ENCODE data around the gene IRX6.

The IRX6 gene

GRCh38 chr16:55367866-55368603 lies 44.0 kb downstream of the IRX6 start:
- Mint-ChIP-seq H3K36me3 (ENCODE audit: low read depth) (no peaks in the 10 kb centered on the region), H3K9me3 (no peaks in the 10 kb centered on the region), H3K4me3 (no peak overlapping the region), H3K27ac (no peak overlapping the region), H3K27me3 (peaks cover 50% of the 10 kb centered on the region), H3K4me1 (no peaks in the 10 kb centered on the region)
- ATAC-seq (no peak), DNase-seq (no peak)

GRCh38 chr16:55369151-55369550 lies 45.1 kb downstream of the IRX6 start:
- peaks cover 54% of the 10 kb centered on the region for H3K27me3 Mint-ChIP-seq

GRCh38 chr16:55370762-55371482 lies 46.9 kb downstream of the IRX6 start:
- DNase-seq (no peak), ATAC-seq (no peak)
- Mint-ChIP-seq H3K27me3 (peaks cover 47% of the 10 kb centered on the region), H3K9me3 (no peaks in the 10 kb centered on the region), H3K36me3 (ENCODE audit: low read depth) (no peaks in the 10 kb centered on the region), H3K27ac (no peak overlapping the region), H3K4me1 (no peaks in the 10 kb centered on the region), H3K4me3 (no peak overlapping the region)

More at GRCh38 chr16:55369151-55369550, 45.1 kb downstream of the IRX6 start:
- no peaks in the 10 kb centered on the region for H3K36me3 Mint-ChIP-seq (ENCODE audit: low read depth)
- H3K27ac Mint-ChIP-seq: no peak overlapping the region
- no peak overlapping the region for H3K4me3 Mint-ChIP-seq
- ATAC-seq (no peak), DNase-seq (no peak)
- H3K4me1 Mint-ChIP-seq: no peaks in the 10 kb centered on the region
- no peaks in the 10 kb centered on the region for H3K9me3 Mint-ChIP-seq

DNA sequence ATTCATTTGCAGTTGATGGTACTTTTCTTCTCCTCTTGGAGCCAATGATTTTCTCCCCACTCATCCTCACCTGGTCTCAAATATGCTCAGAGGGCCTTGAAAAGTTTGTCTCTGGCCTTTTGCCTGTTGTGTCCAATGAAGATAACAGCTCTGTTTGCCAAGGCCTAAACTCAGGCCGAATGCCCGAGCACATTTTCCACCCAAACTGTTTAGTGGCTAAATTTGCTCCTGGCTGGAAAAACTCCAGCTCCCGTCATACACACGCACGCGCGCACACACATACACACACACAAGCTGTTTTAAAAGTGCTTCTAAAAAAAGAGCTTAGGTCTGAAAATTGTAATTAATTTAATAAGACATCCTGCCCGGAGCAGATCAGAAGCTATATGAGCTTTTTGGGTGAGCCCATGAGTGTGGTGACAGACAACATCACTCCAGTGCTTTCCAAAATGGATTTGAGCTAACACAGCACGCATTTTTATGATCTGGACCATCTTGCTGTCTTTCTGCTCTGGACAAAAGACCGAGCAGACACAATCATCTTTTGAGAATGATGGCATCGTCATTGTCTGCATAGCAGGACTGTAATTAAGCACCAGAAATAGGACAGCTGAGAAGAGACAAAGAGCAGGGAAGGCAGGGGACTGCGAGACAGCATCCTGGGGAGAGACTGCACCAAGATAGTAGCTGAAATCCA lies 48.9 kb downstream of the IRX6 start:
- H3K4me1 Mint-ChIP-seq: no peaks in the 10 kb centered on the region
- no peak for ATAC-seq
- no peak overlapping the region for H3K4me3 Mint-ChIP-seq

GRCh38 chr16:55373489-55373832 lies 49.5 kb downstream of the IRX6 start:
- Mint-ChIP-seq H3K27ac (no peak overlapping the region), H3K9me3 (no peaks in the 10 kb centered on the region), H3K4me3 (no peak overlapping the region), H3K36me3 (ENCODE audit: low read depth) (no peaks in the 10 kb centered on the region), H3K27me3 (peaks cover 42% of the 10 kb centered on the region), H3K4me1 (no peaks in the 10 kb centered on the region)
- DNase-seq (no peak), ATAC-seq (no peak)

More for the DNA sequence above, 48.9 kb downstream of the IRX6 start:
- Mint-ChIP-seq H3K9me3 (no peaks in the 10 kb centered on the region), H3K27ac (no peak overlapping the region), H3K27me3 (peaks cover 46% of the 10 kb centered on the region), H3K36me3 (ENCODE audit: low read depth) (no peaks in the 10 kb centered on the region)
- DNase-seq: no peak

GRCh38 chr16:55376045-55376444 lies 52.0 kb downstream of the IRX6 start:
- no peak for DNase-seq
- H3K27ac Mint-ChIP-seq: no peak overlapping the region

DNA sequence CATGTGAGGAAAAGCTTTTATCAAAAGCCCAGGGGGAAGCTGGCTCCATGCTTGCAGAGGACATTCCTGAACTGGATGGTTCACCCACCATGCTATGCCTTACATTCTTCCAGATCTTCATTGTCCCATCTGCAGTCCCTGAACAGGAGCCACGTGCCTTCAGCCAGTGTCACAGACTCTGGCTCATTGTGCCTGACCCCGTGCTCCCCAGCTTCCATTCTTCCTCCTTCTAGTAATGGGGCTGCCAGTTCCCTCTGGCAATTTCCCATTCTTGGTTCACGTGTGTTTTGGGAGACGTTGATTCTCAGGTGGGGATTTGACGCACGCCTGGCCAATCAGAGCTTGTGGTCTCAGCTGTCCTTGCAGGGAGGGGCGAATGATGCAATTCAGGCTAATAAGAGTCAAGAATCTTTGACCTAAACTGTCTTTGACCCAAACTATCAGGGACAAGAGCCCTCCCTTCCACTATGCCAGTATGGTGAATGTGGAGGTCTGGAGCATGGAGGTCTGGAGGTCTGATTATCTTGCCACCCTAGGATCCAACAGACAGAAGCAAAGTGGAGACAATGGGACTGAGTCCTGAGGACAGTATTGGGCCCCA lies 52.7 kb downstream of the IRX6 start:
- Mint-ChIP-seq H3K27ac (no peak overlapping the region), H3K9me3 (no peaks in the 10 kb centered on the region), H3K27me3 (peaks cover 22% of the 10 kb centered on the region), H3K4me1 (no peaks in the 10 kb centered on the region), H3K36me3 (ENCODE audit: low read depth) (no peaks in the 10 kb centered on the region), H3K4me3 (no peak overlapping the region)
- no peak for DNase-seq
- ATAC-seq: no peak

More at GRCh38 chr16:55376045-55376444, 52.0 kb downstream of the IRX6 start:
- H3K4me3 Mint-ChIP-seq: no peak overlapping the region
- no peaks in the 10 kb centered on the region for H3K36me3 Mint-ChIP-seq (ENCODE audit: low read depth)
- H3K9me3 Mint-ChIP-seq: no peaks in the 10 kb centered on the region
- ATAC-seq: no peak
- no peaks in the 10 kb centered on the region for H3K4me1 Mint-ChIP-seq
- peaks cover 27% of the 10 kb centered on the region for H3K27me3 Mint-ChIP-seq

- H3K36me3 Mint-ChIP-seq (ENCODE audit: low read depth): no peaks in the 10 kb centered on the region
- no peak overlapping the region for H3K27ac Mint-ChIP-seq
- no peak for ATAC-seq
- H3K4me3 Mint-ChIP-seq: no peak overlapping the region
- no peak for DNase-seq
- no peaks in the 10 kb centered on the region for H3K9me3 Mint-ChIP-seq
- no peaks in the 10 kb centered on the region for H3K4me1 Mint-ChIP-seq
- peaks cover 11% of the 10 kb centered on the region for H3K27me3 Mint-ChIP-seq
Observed at GRCh38 chr16:55377840-55378239, 53.8 kb downstream of the IRX6 start.

GRCh38 chr16:55378616-55379015 lies 54.6 kb downstream of the IRX6 start:
- Mint-ChIP-seq H3K9me3 (no peaks in the 10 kb centered on the region), H3K27ac (no peak overlapping the region), H3K4me1 (no peaks in the 10 kb centered on the region), H3K4me3 (no peak overlapping the region), H3K27me3 (peaks cover 5% of the 10 kb centered on the region), H3K36me3 (ENCODE audit: low read depth) (no peaks in the 10 kb centered on the region)
- ATAC-seq (no peak), DNase-seq (no peak)

- H3K36me3 Mint-ChIP-seq (ENCODE audit: low read depth): no peaks in the 10 kb centered on the region
- H3K4me1 Mint-ChIP-seq: no peaks in the 10 kb centered on the region
- H3K27me3 Mint-ChIP-seq: peaks cover 5% of the 10 kb centered on the region
- ATAC-seq (no peak), DNase-seq (no peak)
- H3K27ac Mint-ChIP-seq: no peak overlapping the region
- no peaks in the 10 kb centered on the region for H3K9me3 Mint-ChIP-seq
- H3K4me3 Mint-ChIP-seq: no peak overlapping the region
Observed at GRCh38 chr16:55379371-55379770, 55.4 kb downstream of the IRX6 start.

- H3K4me3 Mint-ChIP-seq: no peak overlapping the region
Observed at GRCh38 chr16:55379876-55380390, 55.9 kb downstream of the IRX6 start.

More at GRCh38 chr16:55379876-55380390, 55.9 kb downstream of the IRX6 start:
- no peaks in the 10 kb centered on the region for H3K36me3 Mint-ChIP-seq (ENCODE audit: low read depth)
- H3K27ac Mint-ChIP-seq: no peak overlapping the region
- DNase-seq (no peak), ATAC-seq (no peak)
- no peaks in the 10 kb centered on the region for H3K4me1 Mint-ChIP-seq
- no peaks in the 10 kb centered on the region for H3K9me3 Mint-ChIP-seq
- peaks cover 5% of the 10 kb centered on the region for H3K27me3 Mint-ChIP-seq

Data from activated naive CD8-positive, alpha-beta T cell treated with anti-CD3 and anti-CD28 coated beads, Interleukin-2, amount 50 U/mL, for 24 hours (primary cell).